AG10803 (cell line): ENCODE data around the gene SUCO.

ENCODE experiments used
- DNase-seq: peaks from one replicate; pipeline ENCODE4 v3.0.0; 2010; ENCODE audit warnings: low read depth
- H3K4me3 ChIP-seq: 2 replicates; pipeline ENCODE4 v1.5.1; 2011; ENCODE audit warnings: mild to moderate bottlenecking, low read length, control low read depth
- CTCF ChIP-seq: conservative IDR thresholded peaks from 2 replicates; pipeline ENCODE4 v1.5.1; 2011; ENCODE audit warnings: mild to moderate bottlenecking, low read length, control low read depth, inconsistent platforms

Gene SUCO

GRCh38 chr1:172646653-172647052 is 113.7 kb downstream of the SUCO start:
- no peak for DNase-seq
- H3K4me3 ChIP-seq: no peak overlapping the region
- no peak for TF ChIP-seq CTCF

DNA sequence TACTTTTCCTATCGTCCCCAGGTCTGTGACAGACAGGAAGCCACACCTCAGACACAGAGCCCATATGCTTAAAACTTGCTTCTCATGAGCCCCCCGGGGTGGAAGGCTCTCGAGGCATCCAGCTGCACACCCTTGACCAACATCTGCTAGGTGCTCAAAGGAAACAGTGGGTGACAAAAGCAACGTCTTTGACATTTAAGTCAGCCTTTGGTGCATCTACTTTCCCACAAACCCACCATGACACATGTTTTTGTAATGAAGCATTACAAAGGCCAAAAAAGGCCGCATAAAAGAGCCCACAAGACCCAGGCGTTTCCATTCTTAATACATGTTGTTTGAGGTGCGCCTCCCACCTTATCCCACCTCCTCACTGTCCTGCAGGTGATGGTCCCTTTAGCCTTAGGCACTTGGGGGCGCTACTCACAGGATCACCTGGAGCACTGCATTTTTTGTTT is 114.2 kb downstream of the SUCO start:
- DNase-seq: no peak
- no peak overlapping the region for H3K4me3 ChIP-seq
- TF ChIP-seq CTCF: no peak

DNA sequence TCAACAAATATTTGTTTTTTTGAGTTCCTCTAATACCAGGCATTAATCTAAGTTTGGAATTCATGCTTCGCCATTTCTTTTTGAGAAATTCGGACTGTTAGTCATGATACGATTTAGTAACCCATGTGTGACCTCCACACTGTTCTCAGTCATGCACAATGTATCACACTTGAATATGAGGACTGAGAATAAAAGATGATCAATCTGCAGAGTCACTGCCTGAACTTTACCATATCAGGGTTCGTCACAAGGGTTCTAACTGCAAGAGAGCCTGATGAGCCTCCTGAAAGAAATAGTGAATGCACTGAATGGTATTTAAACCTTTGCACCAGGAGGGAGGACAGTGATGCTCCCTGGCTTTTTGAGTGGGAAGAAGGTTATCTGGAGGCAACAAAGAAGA is 115.0 kb downstream of the SUCO start:
- H3K4me3 ChIP-seq: no peak overlapping the region
- TF ChIP-seq CTCF: no peak
- DNase-seq: no peak

DNA sequence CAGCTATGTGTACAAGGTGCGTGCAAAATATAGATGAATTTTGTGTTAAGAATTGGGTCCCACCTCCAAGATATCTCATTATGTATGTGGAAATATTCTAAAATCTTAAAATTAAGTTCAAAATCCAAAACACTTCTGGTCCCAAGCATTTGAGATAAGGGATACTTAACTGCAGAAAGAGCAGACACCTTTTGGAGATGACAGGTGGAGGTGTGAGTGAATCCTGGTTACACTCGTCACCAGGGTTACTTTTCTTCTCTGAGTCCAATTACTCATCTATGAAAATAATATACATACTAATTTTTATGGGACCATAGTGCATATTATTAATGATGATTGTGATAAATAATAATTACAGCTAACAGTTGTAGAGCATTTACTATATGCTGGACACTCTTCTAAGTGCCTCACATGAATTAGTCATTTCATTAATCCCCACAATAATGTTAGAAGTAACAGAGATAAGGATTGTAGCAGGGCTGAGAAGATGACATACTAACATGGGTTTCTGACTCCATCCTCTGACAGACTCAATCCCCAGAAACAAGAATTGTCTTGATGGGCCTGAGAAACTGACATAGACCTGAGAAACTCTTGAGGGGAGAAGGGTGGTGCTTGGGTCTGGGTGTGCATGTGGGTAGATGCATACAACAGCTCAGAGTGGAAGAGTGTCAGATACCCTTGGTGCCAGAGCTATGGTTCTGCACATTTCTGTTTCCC is 117.7 kb downstream of the SUCO start:
- no peak for DNase-seq
- no peak for TF ChIP-seq CTCF
- H3K4me3 ChIP-seq: no peak overlapping the region

DNA sequence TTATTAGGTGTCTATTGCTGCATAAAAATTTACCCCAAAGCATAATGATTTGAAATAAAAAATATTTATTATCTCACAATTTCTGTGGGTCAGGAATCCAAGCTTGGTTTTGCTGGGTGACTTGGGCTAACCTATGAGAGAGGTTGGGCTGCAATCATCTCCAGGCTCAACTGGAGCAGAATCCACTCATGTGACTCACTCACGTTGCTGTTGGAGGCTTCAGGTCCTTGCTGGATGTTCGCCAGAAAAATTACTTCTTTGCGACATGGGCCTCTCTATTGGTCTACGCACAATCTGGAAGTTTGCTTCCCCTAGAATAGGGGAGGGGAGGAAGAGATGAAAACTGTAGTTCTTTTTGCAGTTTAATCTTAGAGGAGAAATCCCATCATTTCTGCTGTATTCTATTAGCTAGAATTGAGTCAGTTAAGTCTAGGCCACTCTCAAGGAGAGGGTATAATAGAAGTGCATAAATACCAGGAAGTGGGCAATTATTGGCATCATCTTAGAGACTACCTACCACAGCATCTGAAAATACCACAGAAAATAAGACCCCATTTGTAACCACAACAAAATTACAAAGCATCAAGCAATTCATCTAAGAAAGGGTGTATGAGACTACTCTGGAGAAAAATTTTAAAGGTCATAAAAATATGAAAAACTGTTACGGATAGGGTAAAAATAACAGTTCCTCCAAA is 120.2 kb downstream of the SUCO start:
- no peak overlapping the region for H3K4me3 ChIP-seq
- DNase-seq: no peak
- TF ChIP-seq CTCF: no peak

- no peak for TF ChIP-seq CTCF
- H3K4me3 ChIP-seq: no peak overlapping the region
- peak; percentile 69 for DNase-seq
Measured at GRCh38 chr1:172654535-172654934, 121.6 kb downstream of the SUCO start.

DNA sequence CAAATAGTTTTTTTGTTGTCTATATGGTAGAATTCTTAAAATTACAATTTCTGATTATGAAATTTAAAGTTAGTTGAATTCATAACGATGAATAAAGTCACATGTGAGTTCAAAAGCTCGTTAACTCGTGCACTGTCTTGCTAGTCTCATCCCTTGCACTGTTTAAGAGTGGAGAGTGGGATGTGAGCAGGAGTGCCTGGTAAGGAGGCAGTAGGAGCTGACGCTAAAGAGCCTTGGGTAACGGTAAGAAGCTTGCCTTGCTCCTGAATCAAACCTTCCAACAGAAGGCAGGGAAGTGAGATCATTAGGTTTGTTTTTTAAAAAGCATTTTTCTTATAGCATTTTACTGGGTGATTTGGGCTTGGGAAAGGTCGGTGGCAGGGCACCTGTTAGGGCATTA is 123.6 kb downstream of the SUCO start:
- no peak for TF ChIP-seq CTCF
- no peak overlapping the region for H3K4me3 ChIP-seq
- no peak for DNase-seq
